Measurements from ENCODE around the gene HDGF. TPM values are rescaled to one million over a fixed set of nuclear protein-coding genes. Genes with fewer than 3 reads are reported as not detected.
"Not testable (repeated sequence)": the region's sequence is repeated elsewhere in the genome, so short reads cannot be mapped to it uniquely, and the experiment has no call there.

Gene HDGF
- total and polyA plus RNA-seq, 2 donors: 74.8 to 113 TPM

DNA sequence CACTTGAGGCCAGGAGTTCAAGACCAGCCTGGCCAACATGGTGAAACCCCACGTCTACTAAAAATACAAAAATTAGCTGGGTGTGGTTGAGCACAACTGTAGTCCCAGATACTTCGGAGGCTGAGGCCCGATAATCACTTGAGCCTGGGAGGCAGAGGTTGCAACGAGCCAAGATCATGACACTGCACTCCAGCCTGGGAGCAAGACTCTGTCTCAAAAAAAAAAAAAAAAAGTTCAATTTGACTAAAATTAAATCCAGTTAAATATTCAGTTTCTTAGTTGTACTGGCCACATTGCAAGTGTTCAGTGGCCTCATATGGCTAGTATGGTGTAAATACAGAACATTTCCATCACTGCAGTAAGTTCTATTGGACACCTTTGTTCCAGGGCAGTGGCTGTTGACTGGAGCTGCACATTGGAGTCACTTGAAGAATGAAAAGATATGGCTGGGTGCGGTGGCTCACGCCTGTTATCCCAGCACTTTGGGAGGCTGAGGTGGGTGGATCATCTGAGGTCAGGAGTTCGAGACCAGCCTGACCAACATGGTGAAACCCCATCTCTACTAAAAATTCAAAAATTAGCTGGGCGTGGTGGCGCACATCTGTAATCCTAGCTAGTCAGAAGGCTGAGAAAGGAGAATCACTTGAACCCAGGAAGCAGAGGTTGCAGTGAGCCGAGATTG lies 6.2 kb upstream of the HDGF start:
- DNase-seq (ENCODE audit: extremely low spot score); H3K36me3 ChIP-seq (ENCODE audit: insufficient read depth); H3K4me3 ChIP-seq (ENCODE audit: low read depth, low read length); H3K4me1 ChIP-seq (ENCODE audit: insufficient read depth); H3K27ac ChIP-seq (ENCODE audit: low read depth): not testable (repeated sequence)
- 89% methylated on average over 10 of the region's 10 CpGs for WGBS

- H3K36me3 ChIP-seq (ENCODE audit: insufficient read depth): no peaks in the 10 kb centered on the region
- no peak for DNase-seq (ENCODE audit: extremely low spot score)
- H3K4me1 ChIP-seq (ENCODE audit: insufficient read depth): no peaks in the 10 kb centered on the region
- WGBS: 97% methylated on average over 1 of the region's 1 CpG
- H3K4me3 ChIP-seq (ENCODE audit: low read depth, low read length): no peak overlapping the region
- no peak overlapping the region for H3K27ac ChIP-seq (ENCODE audit: low read depth)
Measured at GRCh38 chr1:156756355-156756754, 4.9 kb upstream of the HDGF start.

DNA sequence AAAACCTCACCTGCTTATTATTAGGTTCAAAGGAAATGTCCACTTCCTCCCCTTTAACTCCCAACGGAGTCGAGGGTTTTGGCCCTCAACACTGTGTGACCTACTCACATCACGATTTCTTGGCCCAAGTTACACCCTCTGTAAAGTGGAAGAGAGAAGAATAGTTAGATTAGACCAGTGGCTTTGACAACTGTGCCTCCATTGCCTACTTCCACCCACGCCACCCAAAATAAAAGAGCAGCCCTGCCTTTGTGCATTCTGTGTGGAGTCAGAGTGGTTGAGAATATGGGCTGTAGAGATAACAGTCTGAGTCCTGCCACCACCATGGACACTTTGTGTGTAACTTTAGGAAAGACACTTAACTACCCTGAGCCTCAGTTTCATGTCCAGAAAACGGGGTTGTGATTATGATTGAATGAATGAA lies 4.1 kb upstream of the HDGF start:
- WGBS: 73% methylated on average over 5 of the region's 5 CpGs
- Histone ChIP-seq H3K27ac (ENCODE audit: low read depth) (no peak overlapping the region), H3K4me3 (ENCODE audit: low read depth, low read length) (no peak overlapping the region), H3K4me1 (ENCODE audit: insufficient read depth) (no peaks in the 10 kb centered on the region), H3K36me3 (ENCODE audit: insufficient read depth) (no peaks in the 10 kb centered on the region)
- no peak for DNase-seq (ENCODE audit: extremely low spot score)

DNA sequence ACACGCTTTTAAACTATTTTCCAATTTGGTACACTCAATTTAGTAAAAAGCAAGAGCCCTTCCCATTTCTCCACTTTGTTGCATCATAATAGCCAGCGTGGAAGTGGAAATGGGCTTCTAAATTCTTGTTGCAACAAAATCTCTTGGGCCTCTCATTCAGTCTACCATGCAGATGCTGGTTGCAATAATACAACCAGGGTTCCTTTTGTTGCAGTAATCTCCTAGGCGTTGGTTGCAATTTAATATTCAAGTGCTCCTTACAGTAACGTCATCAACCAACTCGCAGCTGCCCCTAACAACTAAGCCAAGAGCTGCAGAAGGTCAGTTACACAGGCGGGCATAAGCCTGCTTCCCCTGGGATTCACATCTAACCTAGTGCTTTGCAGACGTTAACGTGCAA lies 2.7 kb upstream of the HDGF start:
- Histone ChIP-seq H3K27ac (ENCODE audit: low read depth) (no peak overlapping the region), H3K4me3 (ENCODE audit: low read depth, low read length) (no peak overlapping the region), H3K36me3 (ENCODE audit: insufficient read depth) (no peaks in the 10 kb centered on the region), H3K4me1 (ENCODE audit: insufficient read depth) (no peaks in the 10 kb centered on the region)
- WGBS: 83% methylated on average over 8 of the region's 8 CpGs
- no peak for DNase-seq (ENCODE audit: extremely low spot score)

GRCh38 chr1:156752843-156753482 lies 1.5 kb upstream of the HDGF start:
- no peak overlapping the region for H3K4me3 ChIP-seq (ENCODE audit: low read depth, low read length)
- no peaks in the 10 kb centered on the region for H3K36me3 ChIP-seq (ENCODE audit: insufficient read depth)
- H3K27ac ChIP-seq (ENCODE audit: low read depth): no peak overlapping the region
- 14% methylated on average over 1 of the region's 1 CpG for WGBS
- no peaks in the 10 kb centered on the region for H3K4me1 ChIP-seq (ENCODE audit: insufficient read depth)
- no peak for DNase-seq (ENCODE audit: extremely low spot score)

- Histone ChIP-seq H3K27ac (ENCODE audit: low read depth) (peak overlapping the region; percentile 81), H3K36me3 (ENCODE audit: insufficient read depth) (no peaks in the 10 kb centered on the region), H3K4me1 (ENCODE audit: insufficient read depth) (no peaks in the 10 kb centered on the region), H3K4me3 (ENCODE audit: low read depth, low read length) (peak overlapping the region; percentile 92)
- under 1% methylated on average over 67 of the region's 68 CpGs for WGBS
- peak; percentile 92 for DNase-seq (ENCODE audit: extremely low spot score)
Measured at GRCh38 chr1:156751757-156752481, 444 bp upstream of the HDGF start.

- Histone ChIP-seq H3K27ac (ENCODE audit: low read depth) (peak overlapping the region; percentile 97), H3K36me3 (ENCODE audit: insufficient read depth) (no peaks in the 10 kb centered on the region), H3K4me1 (ENCODE audit: insufficient read depth) (no peaks in the 10 kb centered on the region), H3K4me3 (ENCODE audit: low read depth, low read length) (peak overlapping the region; percentile 92)
- DNase-seq (ENCODE audit: extremely low spot score): no peak
- WGBS: under 1% methylated on average over 64 of the region's 64 CpGs
Measured at GRCh38 chr1:156750711-156751450, 594 bp downstream of the HDGF start.

GRCh38 chr1:156750191-156750672 lies 1.2 kb downstream of the HDGF start:
- WGBS: 3% methylated on average over 5 of the region's 5 CpGs
- H3K27ac ChIP-seq (ENCODE audit: low read depth): peak overlapping the region; percentile 97
- H3K4me3 ChIP-seq (ENCODE audit: low read depth, low read length): peak overlapping the region; percentile 92
- no peaks in the 10 kb centered on the region for H3K4me1 ChIP-seq (ENCODE audit: insufficient read depth)
- no peak for DNase-seq (ENCODE audit: extremely low spot score)
- no peaks in the 10 kb centered on the region for H3K36me3 ChIP-seq (ENCODE audit: insufficient read depth)

DNA sequence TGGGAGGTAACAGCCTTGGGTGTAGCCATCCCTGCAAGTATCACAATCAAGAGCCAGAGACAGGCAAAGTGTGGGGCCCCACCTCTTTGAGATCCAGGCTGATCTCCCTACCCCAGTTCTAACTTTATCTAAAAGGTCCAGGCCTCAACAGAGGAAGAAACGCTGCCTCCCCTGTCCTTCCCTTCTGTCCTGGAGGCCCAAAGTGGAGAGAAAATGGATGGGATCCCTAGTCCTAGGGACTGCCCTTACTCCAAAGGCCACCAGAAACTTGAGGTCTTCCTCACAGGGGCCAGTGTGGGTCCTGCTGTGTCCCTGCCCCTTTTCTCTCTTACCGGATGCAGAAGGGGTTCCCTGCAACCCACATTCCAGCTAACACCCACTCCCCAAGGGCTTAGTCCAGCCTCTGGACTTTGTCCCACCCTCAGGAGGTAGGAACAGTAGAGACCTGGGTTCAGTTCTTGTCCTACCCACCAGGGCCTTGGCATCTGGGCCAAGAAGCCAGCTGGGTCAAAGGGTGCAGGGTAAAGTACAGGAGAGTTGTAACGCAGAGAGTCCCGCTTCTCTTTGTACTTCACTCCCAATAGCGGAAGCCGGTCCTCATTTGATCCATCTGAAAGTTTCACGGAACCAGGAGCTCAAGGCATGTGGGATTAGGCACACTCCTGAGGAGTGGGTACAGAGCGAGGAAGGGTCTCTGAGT lies 1.9 kb downstream of the HDGF start:
- no peaks in the 10 kb centered on the region for H3K4me1 ChIP-seq (ENCODE audit: insufficient read depth)
- H3K36me3 ChIP-seq (ENCODE audit: insufficient read depth): no peaks in the 10 kb centered on the region
- H3K4me3 ChIP-seq (ENCODE audit: low read depth, low read length): peak overlapping the region; percentile 92
- H3K27ac ChIP-seq (ENCODE audit: low read depth): peak overlapping the region; percentile 97
- 33% methylated on average over 8 of the region's 8 CpGs for WGBS
- DNase-seq (ENCODE audit: extremely low spot score): no peak

DNA sequence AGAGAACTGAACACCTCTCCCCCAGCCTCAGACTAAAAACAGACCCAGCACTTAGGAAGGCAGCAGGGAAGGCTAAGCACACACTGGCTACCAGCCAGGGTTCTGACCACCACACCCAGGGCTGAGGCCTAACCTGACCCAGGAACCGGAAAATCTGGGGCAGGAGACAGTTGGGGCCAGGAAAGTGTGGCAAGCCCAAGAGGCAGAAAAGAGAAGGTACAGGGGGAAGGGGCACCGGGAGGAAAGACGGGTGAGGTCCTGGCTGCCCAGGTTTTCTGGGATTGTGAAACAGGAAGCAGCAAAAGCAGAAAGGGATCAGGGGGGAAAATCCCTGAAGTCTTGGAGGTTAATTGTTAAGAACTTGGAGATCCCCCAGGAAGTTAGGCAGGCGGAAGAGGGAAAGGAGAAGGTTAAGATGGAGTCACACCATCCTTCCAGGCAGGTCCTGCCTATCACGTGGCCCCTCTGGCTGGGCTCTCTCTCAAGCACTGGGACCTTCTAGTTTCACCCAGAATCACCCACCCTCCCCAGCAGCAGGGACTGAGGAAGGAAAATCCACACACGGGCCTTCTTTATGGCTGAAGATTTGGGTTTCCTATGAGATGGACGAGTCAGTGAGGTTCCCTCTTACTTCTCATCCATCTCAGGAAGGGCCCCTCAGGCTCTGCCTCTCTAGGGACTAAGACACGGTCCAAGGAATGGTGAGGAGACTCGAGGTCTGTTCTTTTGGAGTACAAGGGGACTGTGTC lies 2.6 kb downstream of the HDGF start:
- Histone ChIP-seq H3K36me3 (ENCODE audit: insufficient read depth) (no peaks in the 10 kb centered on the region), H3K27ac (ENCODE audit: low read depth) (peak overlapping the region; percentile 97), H3K4me1 (ENCODE audit: insufficient read depth) (no peaks in the 10 kb centered on the region), H3K4me3 (ENCODE audit: low read depth, low read length) (peak overlapping the region; percentile 92)
- WGBS: 7% methylated on average over 9 of the region's 9 CpGs
- DNase-seq (ENCODE audit: extremely low spot score): no peak

DNA sequence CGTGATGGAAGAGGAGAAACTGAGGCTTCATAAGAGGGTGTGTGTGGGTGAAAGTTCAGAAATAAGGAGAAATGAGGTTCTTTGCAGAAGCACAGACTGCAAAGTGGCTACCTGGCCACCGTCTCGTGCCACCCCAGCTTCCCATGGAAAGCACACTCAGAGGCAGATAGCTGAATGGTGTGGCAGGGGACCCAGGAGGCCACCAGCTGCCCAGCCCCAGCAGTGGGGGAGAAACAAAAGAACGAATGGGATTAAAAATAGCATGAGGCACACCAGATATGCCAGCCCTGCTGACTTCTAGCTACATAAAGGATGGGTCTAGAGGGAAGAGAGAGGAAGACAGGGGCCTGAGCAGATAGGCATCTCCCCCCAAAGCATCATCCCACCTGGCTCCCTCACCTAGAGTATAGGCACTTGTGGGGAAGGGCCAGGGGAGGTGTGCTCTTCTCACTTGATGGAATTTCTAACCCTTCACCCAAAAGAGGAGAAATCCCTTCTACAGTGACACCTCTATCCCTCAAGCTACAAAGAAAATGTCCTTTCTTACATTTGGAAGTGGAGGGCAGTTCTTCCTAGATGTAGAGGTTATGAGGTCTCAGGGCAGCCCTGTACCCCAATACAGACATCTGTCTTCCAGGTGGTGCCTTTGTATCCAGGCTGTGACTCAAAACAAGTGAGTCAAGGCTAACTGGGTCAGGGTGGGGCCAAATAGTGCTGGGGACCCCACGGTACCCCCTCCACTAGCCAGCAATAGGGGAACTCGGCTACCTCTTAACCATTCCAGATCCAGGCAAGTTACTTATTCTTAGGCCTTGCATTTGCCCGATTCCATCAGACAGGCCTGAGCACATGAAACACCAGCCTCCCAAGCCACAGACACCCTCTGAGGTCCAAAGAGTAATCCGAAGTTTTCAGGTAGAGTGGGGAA lies 3.5 kb downstream of the HDGF start:
- no peak for DNase-seq (ENCODE audit: extremely low spot score)
- 8% methylated on average over 8 of the region's 8 CpGs for WGBS
- H3K27ac ChIP-seq (ENCODE audit: low read depth): peak overlapping the region; percentile 97
- peak overlapping the region; percentile 92 for H3K4me3 ChIP-seq (ENCODE audit: low read depth, low read length)
- no peaks in the 10 kb centered on the region for H3K4me1 ChIP-seq (ENCODE audit: insufficient read depth)
- H3K36me3 ChIP-seq (ENCODE audit: insufficient read depth): no peaks in the 10 kb centered on the region

Measured in urinary bladder (tissue), 4 donors.